B cell (primary cell): ENCODE data around the gene PAPPA. TPM values are rescaled to one million over a fixed set of nuclear protein-coding genes. Genes with fewer than 3 reads are reported as not detected.

Experiments
- ATAC-seq: fragments of 200-7000 bp; cut with Tn5 transposase; one replicate; pipeline ENCODE4 v1.10.0; 2021; ENCODE audit warnings: low read depth, mild to moderate bottlenecking, moderate number of reproducible peaks, moderate library complexity
- CTCF ChIA-PET: fragments of 350-600 bp; sonication (Branson Sonifier 250); formaldehyde crosslinking; loops from one replicate; lab custom pipeline; 2021; ENCODE audit warnings: antibody characterized with exemption, inconsistent platforms; lab: Charles Lee
- POLR2A ChIA-PET: fragments of 350-600 bp; sonication (Branson Sonifier 250); formaldehyde crosslinking; loops from one replicate; lab custom pipeline; 2021; ENCODE audit warnings: antibody characterized with exemption; lab: Charles Lee
- DNase-seq: peaks from one replicate; pipeline ENCODE4 v3.0.0; 2013
- H2AFZ ChIP-seq: 2 replicates; pipeline ENCODE4 v1.6.1; 2012; ENCODE audit warnings: mild to moderate bottlenecking, low read depth, low read length; ENCODE audit not compliant: insufficient read depth, poor library complexity, severe bottlenecking
- H3K27ac ChIP-seq, 2 donors: 1 replicate in 1 of 2; 2 replicates in 1 of 2; pipeline ENCODE4 v1.5.1; 2012 to 2013; ENCODE audit warnings: low read length in 2 of 2, mild to moderate bottlenecking in 2 of 2, moderate library complexity in 1 of 2
- H3K27me3 ChIP-seq, 4 experiments: fragments of 200-600 bp in 1 of 4; sonication (generic) in 1 of 4; replicated peaks in 1 of 4; 1 replicate in 2 of 4; 2 replicates in 2 of 4; pipeline versions ENCODE4 v1.6.1 to v1.7.0; 2013 to 2016; ENCODE audit warnings: low read length in 3 of 4, mild to moderate bottlenecking in 2 of 4, mixed read lengths in 1 of 4, moderate library complexity in 1 of 4; ENCODE audit not compliant: insufficient read depth in 4 of 4, control insufficient read depth in 3 of 4; ENCODE audit errors: control extremely low read depth in 1 of 4
- H3K36me3 ChIP-seq, 2 experiments: replicated peaks in 1 of 2; 1 replicate in 1 of 2; 2 replicates in 1 of 2; pipeline versions ENCODE4 v1.6.1 to v1.7.1; 2013; ENCODE audit warnings: low read length in 1 of 2; ENCODE audit not compliant: insufficient read depth in 2 of 2, control insufficient read depth in 1 of 2; ENCODE audit errors: control extremely low read depth in 1 of 2, extremely low read depth in 1 of 2
- H3K4me1 ChIP-seq, 2 donors: fragments of 200-600 bp in 1 of 2; sonication (generic) in 1 of 2; 1 replicate in 1 of 2; 2 replicates in 1 of 2; pipeline versions ENCODE4 v1.5.1 to v1.6.1; 2013 to 2017; ENCODE audit warnings: low read length in 2 of 2; ENCODE audit not compliant: control insufficient read depth in 2 of 2, insufficient read depth in 2 of 2
- H3K4me2 ChIP-seq: replicated peaks from 2 replicates; pipeline ENCODE3; 2012; ENCODE audit warnings: mild to moderate bottlenecking, low read depth, low read length; ENCODE audit not compliant: poor library complexity, severe bottlenecking
- H3K4me3 ChIP-seq, 5 experiments: fragments of 200-600 bp in 1 of 5; sonication (generic) in 1 of 5; 1 replicate in 3 of 5; 2 replicates in 2 of 5; pipeline versions ENCODE4 v1.5.1 to v1.7.0; 2011 to 2016; ENCODE audit warnings: low read length in 4 of 5, mild to moderate bottlenecking in 4 of 5, low read depth in 2 of 5, control low read depth in 1 of 5, moderate library complexity in 1 of 5; ENCODE audit not compliant: insufficient read depth in 1 of 5; ENCODE audit errors: control extremely low read depth in 1 of 5, extremely low read depth in 1 of 5
- H3K79me2 ChIP-seq: fragments of 200-600 bp; sonication (generic); one replicate; pipeline ENCODE4 v1.6.0; 2016; ENCODE audit warnings: low read length; ENCODE audit not compliant: control insufficient read depth, insufficient read depth
- H3K9ac ChIP-seq: fragments of 200-600 bp; sonication (generic); 2 replicates; pipeline ENCODE4 v1.6.1; 2017; ENCODE audit warnings: mild to moderate bottlenecking, low read length, moderate library complexity
- H3K9me3 ChIP-seq, 3 donors: one replicate each; pipeline versions ENCODE4 v1.6.1 to v1.7.1; 2013; ENCODE audit warnings: low read length in 2 of 3; ENCODE audit not compliant: control insufficient read depth in 2 of 3, insufficient read depth in 1 of 3; ENCODE audit errors: control extremely low read depth in 1 of 3
- H4K20me1 ChIP-seq: 2 replicates; pipeline ENCODE4 v1.6.0; 2012; ENCODE audit warnings: mild to moderate bottlenecking, low read length; ENCODE audit not compliant: insufficient read depth, control insufficient read depth, poor library complexity, severe bottlenecking
- H3K27ac Mint-ChIP-seq: one replicate; pipeline ENCODE4 v1.8.0; 2021; ENCODE audit warnings: mixed read lengths
- H3K27me3 Mint-ChIP-seq: one replicate; pipeline ENCODE4 v1.8.0; 2021; ENCODE audit warnings: mixed read lengths
- H3K4me1 Mint-ChIP-seq: one replicate; pipeline ENCODE4 v1.8.0; 2021; ENCODE audit warnings: mixed read lengths
- H3K4me3 Mint-ChIP-seq: one replicate; pipeline ENCODE4 v1.8.0; 2021; ENCODE audit warnings: mixed read lengths
- H3K9me3 Mint-ChIP-seq: one replicate; pipeline ENCODE4 v1.8.0; 2022; ENCODE audit warnings: mixed read lengths; ENCODE audit not compliant: insufficient read depth
- EZH2 ChIP-seq: IDR thresholded peaks from 2 replicates; pipeline ENCODE4 v1.6.1; 2012; ENCODE audit warnings: borderline replicate concordance, low read depth, mild to moderate bottlenecking, moderate library complexity, low read length; ENCODE audit not compliant: insufficient read depth, poor library complexity, severe bottlenecking
- WGBS: methylation state at CpG from one replicate; pipeline ENCODE4 v1.1.5; 2013; ENCODE audit warnings: missing lambda C conversion rate; ENCODE audit not compliant: insufficient coverage; 5-methylcytosine and 5-hydroxymethylcytosine counted together
- intact Hi-C: fragments of 100-400 bp; cut with micrococcal nuclease; formaldehyde crosslinking; loops from one replicate; pipeline ENCODE4 v1.10.0; 2022
- polyA plus RNA-seq: library from polyadenylated mRNA; depleted of rRNA; stranded (reverse); fragments of >200 nt; gene quantifications from 2 replicates; pipeline ENCODE4 v1.2.3, GENCODE V29; 2012
- total RNA-seq, 2 donors: library from RNA; stranded (reverse); fragments of 120-200 nt in 1 of 2; gene quantifications; 1 replicate in 1 of 2; 2 replicates in 1 of 2; pipeline versions ENCODE4 v1.2.3 to v1.2.4, GENCODE V29; 2013 to 2022
- TF ChIP-seq, protein P1 (sequence below): fragments of 200-600 bp; IDR thresholded peaks from one replicate; pipeline ENCODE4 v1.8.0; 2022; ENCODE audit warnings: antibody characterized with exemption, mild to moderate bottlenecking

PAPPA gene
- total and polyA plus RNA-seq, 2 donors (not counting 1 experiment from before 2014, with no cell fraction given), result not detected

DNA sequence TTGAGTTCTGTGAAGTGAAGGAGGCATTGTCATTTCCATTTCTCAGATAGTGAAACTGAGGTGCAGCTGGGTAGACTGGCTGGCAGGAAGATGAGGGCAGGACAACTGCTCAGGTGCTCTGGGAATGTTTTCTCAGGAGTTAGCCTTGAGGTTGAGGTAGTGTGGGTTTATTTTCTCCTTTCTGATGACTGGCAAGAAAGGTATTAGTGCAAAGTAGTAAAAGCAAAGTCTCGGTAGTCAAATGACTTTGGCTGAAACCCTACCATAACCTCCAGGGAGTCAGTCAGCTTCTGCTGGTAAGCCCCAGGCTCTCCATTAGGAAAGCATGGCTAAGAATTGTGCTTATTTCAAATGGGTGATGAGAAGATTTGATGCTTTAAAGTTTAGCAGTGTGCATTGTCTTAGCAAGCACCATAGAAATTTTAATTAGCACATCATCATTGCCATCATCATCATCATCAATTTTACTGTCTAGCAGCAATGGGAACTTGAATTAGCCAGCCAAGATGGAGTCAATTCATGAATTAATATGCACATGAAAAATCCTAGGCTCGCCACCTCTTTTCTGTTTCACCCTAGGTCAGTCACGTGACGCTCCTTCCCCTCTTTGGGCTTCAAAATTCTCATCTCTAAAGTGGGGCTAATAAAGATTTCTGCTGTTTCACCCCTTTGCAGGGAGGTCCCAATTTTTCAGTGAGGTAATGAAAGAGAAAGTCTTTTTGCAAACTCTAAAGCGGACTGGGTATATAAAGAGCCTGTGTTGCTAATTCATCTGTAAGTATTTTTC lies 10.7 kb upstream of the PAPPA start:
- Mint-ChIP-seq H3K9me3 (no peaks in the 10 kb centered on the region), H3K4me1 (no peaks in the 10 kb centered on the region), H3K4me3 (no peak overlapping the region), H3K27me3 (peaks cover 5% of the 10 kb centered on the region), H3K27ac (no peak overlapping the region)
- DNase-seq (no peak), ATAC-seq (no peak)
- ChIA-PET POLR2A (no interaction called here), CTCF (no interaction called here)
- H3K4me2 ChIP-seq, result no peak overlapping the region
- no peaks in the 10 kb centered on the region for H3K4me1 ChIP-seq
- H2AFZ ChIP-seq, result no peak overlapping the region
- no peaks in the 10 kb centered on the region for H3K9me3 ChIP-seq
- no CpG with 5 or more reads among the region's 5 CpGs for WGBS
- H4K20me1 ChIP-seq, result no peaks in the 10 kb centered on the region
- H3K36me3 ChIP-seq, result no peaks in the 10 kb centered on the region
- no peaks in the 10 kb centered on the region for H3K27me3 ChIP-seq
- intact Hi-C loops, result no loop called here
- no peak overlapping the region for H3K9ac ChIP-seq
- H3K4me3 ChIP-seq, result no peak overlapping the region
- TF ChIP-seq, protein P1, sequence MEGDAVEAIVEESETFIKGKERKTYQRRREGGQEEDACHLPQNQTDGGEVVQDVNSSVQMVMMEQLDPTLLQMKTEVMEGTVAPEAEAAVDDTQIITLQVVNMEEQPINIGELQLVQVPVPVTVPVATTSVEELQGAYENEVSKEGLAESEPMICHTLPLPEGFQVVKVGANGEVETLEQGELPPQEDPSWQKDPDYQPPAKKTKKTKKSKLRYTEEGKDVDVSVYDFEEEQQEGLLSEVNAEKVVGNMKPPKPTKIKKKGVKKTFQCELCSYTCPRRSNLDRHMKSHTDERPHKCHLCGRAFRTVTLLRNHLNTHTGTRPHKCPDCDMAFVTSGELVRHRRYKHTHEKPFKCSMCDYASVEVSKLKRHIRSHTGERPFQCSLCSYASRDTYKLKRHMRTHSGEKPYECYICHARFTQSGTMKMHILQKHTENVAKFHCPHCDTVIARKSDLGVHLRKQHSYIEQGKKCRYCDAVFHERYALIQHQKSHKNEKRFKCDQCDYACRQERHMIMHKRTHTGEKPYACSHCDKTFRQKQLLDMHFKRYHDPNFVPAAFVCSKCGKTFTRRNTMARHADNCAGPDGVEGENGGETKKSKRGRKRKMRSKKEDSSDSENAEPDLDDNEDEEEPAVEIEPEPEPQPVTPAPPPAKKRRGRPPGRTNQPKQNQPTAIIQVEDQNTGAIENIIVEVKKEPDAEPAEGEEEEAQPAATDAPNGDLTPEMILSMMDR, result no peak
- TF ChIP-seq EZH2, result no peak
- H3K27ac ChIP-seq, result no peak overlapping the region
- H3K79me2 ChIP-seq, result no peaks in the 10 kb centered on the region

DNA sequence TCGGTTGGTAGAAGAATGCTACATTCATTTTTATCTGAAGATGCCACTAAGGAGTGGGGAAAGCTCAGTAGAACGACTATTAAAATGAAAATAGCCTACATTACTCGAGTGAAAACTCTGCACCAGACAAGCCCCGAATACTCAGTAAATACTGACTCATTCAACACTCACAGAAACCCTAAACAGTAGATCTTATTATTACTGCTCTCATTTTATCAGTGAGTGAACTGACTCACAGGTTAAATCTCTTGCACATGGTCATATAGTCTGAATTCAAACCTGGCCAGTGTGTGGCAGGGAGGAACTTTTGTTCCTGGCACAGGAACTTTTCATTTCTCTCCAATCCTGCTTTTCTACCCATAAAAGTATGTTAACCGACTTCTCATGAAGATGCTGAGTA lies 9.6 kb upstream of the PAPPA start:
- H2AFZ ChIP-seq, result no peak overlapping the region
- POLR2A ChIA-PET, result no interaction called here
- DNase-seq (no peak), ATAC-seq (no peak)
- intact Hi-C loops, result no loop called here
- no peak overlapping the region for H3K4me3 ChIP-seq
- H3K27ac ChIP-seq, result no peak overlapping the region
- Mint-ChIP-seq H3K4me3 (no peak overlapping the region), H3K9me3 (no peaks in the 10 kb centered on the region), H3K4me1 (no peaks in the 10 kb centered on the region), H3K27me3 (peaks cover 10% of the 10 kb centered on the region), H3K27ac (no peak overlapping the region)
- peaks cover 0 to 4% (median 0%) of the 10 kb centered on the region in 4 experiments for H3K27me3 ChIP-seq
- no peak for TF ChIP-seq EZH2
- TF ChIP-seq, protein P1, result no peak
- H3K79me2 ChIP-seq, result no peaks in the 10 kb centered on the region
- no peaks in the 10 kb centered on the region for H3K9me3 ChIP-seq
- WGBS, result 74% methylated on average over 4 of the region's 5 CpGs
- no peaks in the 10 kb centered on the region for H3K4me1 ChIP-seq
- no peaks in the 10 kb centered on the region for H3K36me3 ChIP-seq
- H4K20me1 ChIP-seq, result no peaks in the 10 kb centered on the region
- H3K9ac ChIP-seq, result no peak overlapping the region
- H3K4me2 ChIP-seq, result no peak overlapping the region
- CTCF ChIA-PET, result no interaction called here
